Cardiac muscle cell (in vitro differentiated cells and primary cell): ENCODE results near the gene CLMN. TPM values are rescaled to one million over a fixed set of nuclear protein-coding genes. Genes with fewer than 3 reads are reported as not detected.
A peak's percentile ranks its signal among the peaks of the same experiment; 100 is the strongest.

Experiments
- DNase-seq, 2 donors: peaks; one replicate each; pipeline versions ENCODE4 v3.0.0 to v3.0.0-alpha.2; 2010 to 2017; ENCODE audit warnings: low read depth in 1 of 2, low spot score in 1 of 2
- H3K27ac ChIP-seq: fragments of 200-600 bp; sonication (generic); 2 replicates; pipeline ENCODE4 v1.5.1; 2016
- H3K27me3 ChIP-seq: fragments of 200-600 bp; sonication (generic); 2 replicates; pipeline ENCODE4 v1.6.0; 2016; ENCODE audit warnings: control low read depth
- H3K36me3 ChIP-seq: fragments of 200-600 bp; sonication (generic); 2 replicates; pipeline ENCODE4 v1.5.1; 2016; ENCODE audit warnings: control low read depth
- H3K4me1 ChIP-seq: fragments of 200-600 bp; sonication (generic); 2 replicates; pipeline ENCODE4 v1.8.1; 2017; ENCODE audit warnings: low read depth, mild to moderate bottlenecking, mixed run types
- H3K4me3 ChIP-seq: fragments of 200-600 bp; sonication (generic); 2 replicates; pipeline ENCODE4 v1.5.1; 2016; ENCODE audit warnings: mild to moderate bottlenecking
- H3K9me3 ChIP-seq: fragments of 200-600 bp; sonication (generic); 2 replicates; pipeline ENCODE4 v1.5.1; 2017; ENCODE audit warnings: low read depth, mild to moderate bottlenecking, control low read depth
- polyA plus RNA-seq: library from polyadenylated mRNA; unstranded; fragments of >200 nt; fragmentation: Nextera tagmentation; extraction: Ambion mirVana; gene quantifications from 2 replicates; pipeline ENCODE4 v1.2.1, GENCODE V29; 2016
- total RNA-seq: library from RNA; depleted of rRNA; stranded (reverse); fragments of >200 nt; gene quantifications from 2 replicates; pipeline ENCODE4 v1.2.3, GENCODE V29; 2016
- TF ChIP-seq, protein P1 (sequence below): IDR thresholded peaks from 2 replicates; pipeline ENCODE4 v1.5.1; 2012; ENCODE audit warnings: low read depth, mild to moderate bottlenecking, low read length

CLMN gene
- total and polyA plus RNA-seq, 2 experiments from 2014 or later = 0.98 to 1.3 TPM

DNA sequence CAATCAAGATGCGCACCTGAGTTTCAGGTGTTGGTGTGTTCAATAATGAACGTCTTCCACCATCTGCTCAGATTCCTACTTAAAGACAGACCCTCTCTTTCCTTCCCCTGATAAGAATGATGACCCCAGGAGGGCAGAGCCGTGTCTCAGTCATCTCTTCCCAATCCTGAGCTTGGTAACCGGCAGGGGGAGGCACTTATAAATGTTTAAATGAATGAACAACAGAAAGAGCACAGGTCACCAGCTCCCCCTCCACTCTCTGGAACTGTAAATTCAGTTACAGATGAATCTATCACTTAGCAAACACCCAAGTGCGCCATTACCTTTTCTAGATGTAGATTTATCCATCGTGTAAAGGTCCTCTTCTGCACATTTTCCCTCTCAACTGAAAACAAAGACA lies 90.0 kb downstream of the CLMN start:
- Histone ChIP-seq H3K27ac (no peak overlapping the region), H3K27me3 (peaks cover 17% of the 10 kb centered on the region), H3K36me3 (no peaks in the 10 kb centered on the region), H3K4me3 (no peak overlapping the region), H3K4me1 (no peaks in the 10 kb centered on the region), H3K9me3 (no peaks in the 10 kb centered on the region)
- DNase-seq = no peak
- TF ChIP-seq, protein P1, sequence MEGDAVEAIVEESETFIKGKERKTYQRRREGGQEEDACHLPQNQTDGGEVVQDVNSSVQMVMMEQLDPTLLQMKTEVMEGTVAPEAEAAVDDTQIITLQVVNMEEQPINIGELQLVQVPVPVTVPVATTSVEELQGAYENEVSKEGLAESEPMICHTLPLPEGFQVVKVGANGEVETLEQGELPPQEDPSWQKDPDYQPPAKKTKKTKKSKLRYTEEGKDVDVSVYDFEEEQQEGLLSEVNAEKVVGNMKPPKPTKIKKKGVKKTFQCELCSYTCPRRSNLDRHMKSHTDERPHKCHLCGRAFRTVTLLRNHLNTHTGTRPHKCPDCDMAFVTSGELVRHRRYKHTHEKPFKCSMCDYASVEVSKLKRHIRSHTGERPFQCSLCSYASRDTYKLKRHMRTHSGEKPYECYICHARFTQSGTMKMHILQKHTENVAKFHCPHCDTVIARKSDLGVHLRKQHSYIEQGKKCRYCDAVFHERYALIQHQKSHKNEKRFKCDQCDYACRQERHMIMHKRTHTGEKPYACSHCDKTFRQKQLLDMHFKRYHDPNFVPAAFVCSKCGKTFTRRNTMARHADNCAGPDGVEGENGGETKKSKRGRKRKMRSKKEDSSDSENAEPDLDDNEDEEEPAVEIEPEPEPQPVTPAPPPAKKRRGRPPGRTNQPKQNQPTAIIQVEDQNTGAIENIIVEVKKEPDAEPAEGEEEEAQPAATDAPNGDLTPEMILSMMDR = peak; percentile 5

DNA sequence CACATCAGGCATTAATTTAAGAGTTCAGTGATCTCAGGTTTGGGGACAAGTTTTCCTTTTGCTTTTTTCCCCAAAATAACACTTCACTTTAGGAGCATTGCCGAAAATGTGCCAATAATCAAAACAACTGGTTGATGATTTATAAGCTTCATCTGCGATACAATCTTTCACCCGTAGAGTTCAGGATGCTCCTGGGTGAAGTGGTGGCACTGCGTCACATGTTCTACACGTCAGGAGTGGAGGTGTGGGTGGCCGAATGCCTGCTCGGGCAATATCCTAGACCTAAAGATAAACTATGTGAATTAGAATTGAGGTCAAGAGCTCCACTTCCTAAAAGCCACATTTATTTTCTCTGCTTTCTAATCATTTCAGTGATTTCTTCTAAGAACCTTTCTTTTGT lies 91.5 kb downstream of the CLMN start:
- H3K9me3 ChIP-seq = no peaks in the 10 kb centered on the region
- H3K27me3 ChIP-seq = peaks cover 17% of the 10 kb centered on the region
- H3K4me1 ChIP-seq = no peaks in the 10 kb centered on the region
- no peaks in the 10 kb centered on the region for H3K36me3 ChIP-seq
- no peak overlapping the region for H3K4me3 ChIP-seq
- H3K27ac ChIP-seq = no peak overlapping the region
- DNase-seq = no peak
- TF ChIP-seq, protein P1 = no peak

DNA sequence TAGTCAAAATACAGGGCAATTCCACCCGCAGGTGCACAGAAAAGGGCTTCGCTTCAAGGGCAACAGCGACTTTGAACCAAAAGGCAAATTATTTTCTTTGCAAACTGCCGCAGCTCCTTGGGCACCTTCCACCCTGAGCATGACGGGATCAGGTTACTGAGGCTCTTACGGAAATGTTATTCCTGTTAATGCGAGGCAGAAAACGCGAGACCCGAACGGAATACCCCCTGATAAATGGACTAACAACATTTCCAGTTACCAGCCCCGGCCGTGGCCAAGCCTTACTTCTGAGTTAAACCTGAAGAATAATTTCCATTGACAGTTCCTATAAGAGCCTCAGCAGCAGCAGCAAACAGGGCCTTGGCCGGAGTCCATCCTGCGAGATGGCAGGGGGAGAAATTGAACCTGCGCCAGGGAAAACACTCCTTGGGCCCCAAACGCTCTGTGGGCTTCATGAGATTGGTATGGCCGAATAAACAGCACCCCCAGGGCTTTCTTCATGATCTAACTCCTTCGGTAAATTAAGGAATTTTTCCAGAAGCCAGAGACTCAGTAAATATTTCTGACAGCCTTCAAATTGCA lies 92.3 kb downstream of the CLMN start:
- H3K36me3 ChIP-seq = no peaks in the 10 kb centered on the region
- no peaks in the 10 kb centered on the region for H3K4me1 ChIP-seq
- DNase-seq = peak in 1 of 2 donors; percentile 27
- H3K27me3 ChIP-seq = peaks cover 17% of the 10 kb centered on the region
- H3K9me3 ChIP-seq = no peaks in the 10 kb centered on the region
- H3K4me3 ChIP-seq = no peak overlapping the region
- TF ChIP-seq, protein P1 = no peak
- no peak overlapping the region for H3K27ac ChIP-seq

DNA sequence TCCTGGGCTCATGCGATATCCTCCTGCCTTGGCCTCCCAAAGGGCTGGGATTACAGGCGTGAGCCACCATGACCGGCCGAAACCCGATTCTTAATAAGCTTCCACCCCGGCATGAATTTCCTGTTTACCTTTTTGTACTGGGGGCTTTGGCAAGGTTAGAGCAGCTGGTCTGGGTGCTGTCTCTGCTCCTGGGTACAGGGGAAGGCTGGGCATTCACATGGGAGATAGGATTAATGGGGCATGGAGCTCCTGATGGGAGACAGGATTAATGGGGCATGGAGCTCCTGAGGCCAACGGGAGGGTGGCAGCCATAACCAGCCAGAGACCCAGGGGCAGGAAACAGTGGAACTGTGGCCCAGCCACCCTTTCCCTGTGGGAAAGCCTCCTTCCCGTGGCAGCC lies 92.9 kb downstream of the CLMN start:
- no peaks in the 10 kb centered on the region for H3K4me1 ChIP-seq
- no peak for DNase-seq
- H3K27me3 ChIP-seq = peaks cover 23% of the 10 kb centered on the region
- H3K9me3 ChIP-seq = no peaks in the 10 kb centered on the region
- no peak overlapping the region for H3K27ac ChIP-seq
- no peak overlapping the region for H3K4me3 ChIP-seq
- TF ChIP-seq, protein P1 = no peak
- H3K36me3 ChIP-seq = no peaks in the 10 kb centered on the region

DNA sequence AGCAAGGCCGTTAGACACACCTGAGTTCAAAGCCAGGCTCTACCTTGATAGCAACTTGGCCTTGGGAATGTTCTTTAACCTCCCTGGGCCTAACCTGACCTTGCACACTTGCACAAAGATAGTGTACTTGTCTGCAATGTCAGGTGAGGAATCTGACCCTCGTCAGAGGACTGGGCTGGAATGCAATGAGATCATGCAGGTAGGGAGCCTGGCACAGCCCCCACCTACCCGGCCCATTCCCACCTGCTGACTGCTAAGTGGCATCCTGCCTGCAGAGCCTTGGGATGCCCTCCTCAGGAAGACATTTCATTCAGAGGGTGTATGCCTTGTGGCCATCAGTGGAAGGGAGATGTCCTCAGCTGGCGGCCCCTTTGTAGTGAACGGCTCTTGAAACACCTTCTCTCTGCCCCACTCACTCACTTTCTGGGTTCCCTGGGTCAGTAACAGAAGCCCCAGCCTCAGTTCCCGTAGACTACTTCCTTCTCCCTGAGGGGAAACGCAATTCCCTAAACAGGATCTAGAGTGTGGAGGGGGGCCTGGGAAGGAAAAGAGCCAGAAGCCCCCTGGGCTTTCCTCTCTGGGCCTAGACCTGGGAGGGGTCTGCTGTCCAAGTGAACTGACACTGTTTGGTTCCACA lies 94.3 kb downstream of the CLMN start:
- H3K27me3 ChIP-seq = peaks cover 32% of the 10 kb centered on the region
- no peaks in the 10 kb centered on the region for H3K4me1 ChIP-seq
- H3K9me3 ChIP-seq = no peaks in the 10 kb centered on the region
- no peak overlapping the region for H3K27ac ChIP-seq
- no peak for DNase-seq
- no peaks in the 10 kb centered on the region for H3K36me3 ChIP-seq
- no peak overlapping the region for H3K4me3 ChIP-seq
- TF ChIP-seq, protein P1 = no peak
